Activated CD8-positive, alpha-beta T cell treated with anti-CD3 and anti-CD28 coated beads for 36 hours (primary cell): ENCODE data around the gene ZNF215. TPM values are rescaled to one million over a fixed set of nuclear protein-coding genes. Genes with fewer than 3 reads are reported as not detected.

Experiments used
- ATAC-seq: fragments of 200-7000 bp; cut with Tn5 transposase; one replicate; pipeline ENCODE4 v1.10.0; 2021; ENCODE audit warnings: mild to moderate bottlenecking, moderate library complexity
- CTCF ChIA-PET: fragments of 350-600 bp; sonication (Branson Sonifier 250); formaldehyde crosslinking; loops from one replicate; lab custom pipeline; 2021; ENCODE audit warnings: antibody characterized with exemption; lab: Charles Lee
- POLR2A ChIA-PET: fragments of 350-600 bp; sonication (Branson Sonifier 250); formaldehyde crosslinking; loops from one replicate; lab custom pipeline; 2021; ENCODE audit warnings: antibody characterized with exemption; lab: Charles Lee
- DNase-seq: peaks from one replicate; pipeline ENCODE4 v3.0.0-alpha.2; 2020
- H3K27ac Mint-ChIP-seq: one replicate; pipeline ENCODE4 v1.8.0; 2021; ENCODE audit warnings: mild to moderate bottlenecking, mixed read lengths
- H3K27me3 Mint-ChIP-seq: one replicate; pipeline ENCODE4 v1.8.0; 2021; ENCODE audit warnings: mixed read lengths
- H3K36me3 Mint-ChIP-seq: one replicate; pipeline ENCODE4 v1.8.0; 2021; ENCODE audit warnings: low read depth, mixed read lengths
- H3K4me1 Mint-ChIP-seq: one replicate; pipeline ENCODE4 v1.8.0; 2021; ENCODE audit warnings: low read depth, mixed read lengths
- H3K4me3 Mint-ChIP-seq: one replicate; pipeline ENCODE4 v1.8.0; 2021; ENCODE audit warnings: mild to moderate bottlenecking, moderate library complexity, mixed read lengths
- H3K9me3 Mint-ChIP-seq: one replicate; pipeline ENCODE4 v1.8.0; 2021; ENCODE audit warnings: mixed read lengths
- intact Hi-C: fragments of 100-400 bp; cut with micrococcal nuclease; formaldehyde crosslinking; loops from one replicate; pipeline ENCODE4 v1.10.0; 2022
- total RNA-seq, 2 experiments: library from RNA; stranded (reverse); gene quantifications; one replicate each; pipeline ENCODE4 v1.2.3, GENCODE V29; 2021
- TF ChIP-seq, protein P1 (sequence below): fragments of 200-600 bp; IDR thresholded peaks from one replicate; pipeline ENCODE4 v1.8.0; 2022; ENCODE audit warnings: antibody characterized with exemption, mild to moderate bottlenecking

The ZNF215 gene
- total RNA-seq, 2 experiments from 2014 or later = 2.2 to 2.5 TPM

- Mint-ChIP-seq H3K4me3 (no peak within 1 kb of the TSS), H3K27me3 (peaks cover 12% of the 10 kb centered on the region), H3K4me1 (peaks cover 3% of the 10 kb centered on the region), H3K36me3 (no peaks in the 10 kb centered on the region), H3K27ac (no peak within 1 kb of the TSS), H3K9me3 (peaks cover 4% of the 10 kb centered on the region)
- intact Hi-C loops = no loop called here
- TF ChIP-seq, protein P1, sequence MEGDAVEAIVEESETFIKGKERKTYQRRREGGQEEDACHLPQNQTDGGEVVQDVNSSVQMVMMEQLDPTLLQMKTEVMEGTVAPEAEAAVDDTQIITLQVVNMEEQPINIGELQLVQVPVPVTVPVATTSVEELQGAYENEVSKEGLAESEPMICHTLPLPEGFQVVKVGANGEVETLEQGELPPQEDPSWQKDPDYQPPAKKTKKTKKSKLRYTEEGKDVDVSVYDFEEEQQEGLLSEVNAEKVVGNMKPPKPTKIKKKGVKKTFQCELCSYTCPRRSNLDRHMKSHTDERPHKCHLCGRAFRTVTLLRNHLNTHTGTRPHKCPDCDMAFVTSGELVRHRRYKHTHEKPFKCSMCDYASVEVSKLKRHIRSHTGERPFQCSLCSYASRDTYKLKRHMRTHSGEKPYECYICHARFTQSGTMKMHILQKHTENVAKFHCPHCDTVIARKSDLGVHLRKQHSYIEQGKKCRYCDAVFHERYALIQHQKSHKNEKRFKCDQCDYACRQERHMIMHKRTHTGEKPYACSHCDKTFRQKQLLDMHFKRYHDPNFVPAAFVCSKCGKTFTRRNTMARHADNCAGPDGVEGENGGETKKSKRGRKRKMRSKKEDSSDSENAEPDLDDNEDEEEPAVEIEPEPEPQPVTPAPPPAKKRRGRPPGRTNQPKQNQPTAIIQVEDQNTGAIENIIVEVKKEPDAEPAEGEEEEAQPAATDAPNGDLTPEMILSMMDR = no peak
- ATAC-seq (no peak), DNase-seq (no peak)
- CTCF ChIA-PET = no interaction called here
- POLR2A ChIA-PET = no interaction called here
Observed at GRCh38 chr11:6920702-6921101, 5.5 kb upstream of the ZNF215 start, which contains the start of gene OR2D3. OR2D3 (plus strand) TSS chr11:6921002; CDS start chr11:6921002, 0 bp downstream.

- ChIA-PET CTCF (no interaction called here), POLR2A (no interaction called here)
- Mint-ChIP-seq H3K4me1 (peaks cover 20% of the 10 kb centered on the region), H3K27me3 (peaks cover 35% of the 10 kb centered on the region), H3K27ac (no peak overlapping the region), H3K9me3 (no peaks in the 10 kb centered on the region), H3K36me3 (no peaks in the 10 kb centered on the region), H3K4me3 (peak overlapping the region; percentile 84)
- DNase-seq = no peak
- no peak for ATAC-seq
- intact Hi-C loops = no loop called here
- TF ChIP-seq, protein P1 = no peak
Observed at GRCh38 chr11:6925007-6925577, 1.1 kb upstream of the ZNF215 start.

DNA sequence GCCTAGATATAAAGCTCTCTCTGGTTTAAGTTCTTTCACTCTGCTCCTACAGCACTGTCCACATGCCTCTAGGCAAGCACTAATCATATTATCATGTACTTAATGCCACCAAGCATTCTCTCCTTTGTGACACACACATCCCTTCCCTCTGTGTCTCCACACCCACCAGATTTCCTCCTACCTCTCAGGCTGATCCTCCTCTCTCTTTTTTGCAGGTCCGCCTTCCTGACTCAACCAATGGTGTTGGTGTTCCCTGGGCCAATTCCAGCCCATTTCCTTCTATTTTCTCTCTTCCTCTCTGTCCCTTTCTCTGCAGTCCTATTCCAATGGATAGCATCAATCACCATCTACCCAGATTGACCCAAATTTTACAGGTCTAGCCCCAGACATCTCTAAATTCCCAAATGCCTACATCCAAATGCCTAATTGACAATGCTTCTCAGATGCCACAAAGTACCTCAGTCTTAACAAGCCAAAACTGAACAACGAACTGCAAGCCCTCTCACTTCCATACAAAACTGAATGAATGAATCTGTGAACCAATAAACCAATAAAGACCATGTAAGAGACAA lies 504 bp upstream of the ZNF215 start:
- H3K4me1 Mint-ChIP-seq = peaks cover 20% of the 10 kb centered on the region
- CTCF ChIA-PET = no interaction called here
- H3K27ac Mint-ChIP-seq = peak overlapping the region; percentile 53
- H3K4me3 Mint-ChIP-seq = peak overlapping the region; percentile 84
- peaks cover 38% of the 10 kb centered on the region for H3K27me3 Mint-ChIP-seq
- TF ChIP-seq, protein P1 = no peak
- H3K9me3 Mint-ChIP-seq = no peaks in the 10 kb centered on the region
- H3K36me3 Mint-ChIP-seq = no peaks in the 10 kb centered on the region
- no peak for DNase-seq
- intact Hi-C loops = no loop called here
- ATAC-seq = peak; percentile 10
- POLR2A ChIA-PET = no interaction called here

GRCh38 chr11:6927030-6927617 lies 898 bp downstream of the ZNF215 start:
- H3K4me3 Mint-ChIP-seq = peak overlapping the region; percentile 84
- H3K36me3 Mint-ChIP-seq = peaks cover 2% of the 10 kb centered on the region
- intact Hi-C loops = no loop called here
- TF ChIP-seq, protein P1 = no peak
- peaks cover 20% of the 10 kb centered on the region for H3K4me1 Mint-ChIP-seq
- H3K27me3 Mint-ChIP-seq = peaks cover 40% of the 10 kb centered on the region
- ChIA-PET CTCF (interaction anchor here (0.9 to 2.0 kb wide), 2 partner anchors 114 to 117 kb away, joined by 3 to 6 read pairs; no protein-coding TSS in a partner anchor), POLR2A (interaction anchor here (0.6 kb wide), 1 partner anchor 10 kb away, joined by 5 read pairs; no protein-coding TSS in a partner anchor)
- no peak for ATAC-seq
- no peak overlapping the region for H3K27ac Mint-ChIP-seq
- DNase-seq = no peak
- H3K9me3 Mint-ChIP-seq = no peaks in the 10 kb centered on the region

- CTCF ChIA-PET = no interaction called here
- TF ChIP-seq, protein P1 = no peak
- H3K36me3 Mint-ChIP-seq = peaks cover 3% of the 10 kb centered on the region
- peaks cover 41% of the 10 kb centered on the region for H3K27me3 Mint-ChIP-seq
- POLR2A ChIA-PET = no interaction called here
- H3K9me3 Mint-ChIP-seq = no peaks in the 10 kb centered on the region
- H3K4me1 Mint-ChIP-seq = peaks cover 20% of the 10 kb centered on the region
- ATAC-seq = no peak
- intact Hi-C loops = no loop called here
- H3K27ac Mint-ChIP-seq = no peak overlapping the region
- no peak for DNase-seq
- no peak overlapping the region for H3K4me3 Mint-ChIP-seq
Observed at GRCh38 chr11:6928916-6929315, 2.7 kb downstream of the ZNF215 start.
